ENCODE data around the gene AMY1A.
"Not testable (repeated sequence)": the region's sequence is repeated elsewhere in the genome, so short reads cannot be mapped to it uniquely, and the experiment has no call there.

DNA sequence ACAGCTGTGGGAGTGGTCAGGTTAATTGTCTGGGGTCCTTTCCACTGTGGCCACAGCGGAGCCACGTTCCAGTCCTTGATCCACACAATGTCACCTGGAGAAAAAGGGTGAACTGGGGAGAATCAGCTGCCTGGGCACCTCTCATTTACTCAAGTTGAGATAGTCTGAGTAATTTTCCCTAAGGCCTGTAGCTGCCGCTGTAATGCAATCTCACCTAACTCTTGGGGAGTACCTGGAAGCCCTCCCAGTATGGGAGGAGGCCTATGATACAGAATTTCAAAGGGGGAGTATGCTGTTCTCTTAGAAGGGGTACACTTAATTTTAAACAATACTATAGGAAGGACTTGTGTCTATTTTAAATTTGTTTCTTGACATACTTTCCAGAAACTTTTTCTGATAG is 5.3 kb upstream of the AMY1A start:
- TF ChIP-seq CTCF (optimal IDR thresholded peaks at IDR 0.05 in 1 of 3, IDR thresholded peaks at IDR 0.05 in 1 of 3, conservative IDR thresholded peaks at IDR 0.05 in 1 of 3; ENCODE audit: extremely low read depth in 1 of 3, insufficient read depth in 2 of 3, low read length in 3 of 3); EZH2 (IDR thresholded peaks at IDR 0.05; ENCODE audit: low read length): not testable (repeated sequence)

Measured in keratinocyte (primary cell).